PC-3 (cell line): ENCODE data around the gene ATXN7L2. TPM values are rescaled to one million over a fixed set of nuclear protein-coding genes. Genes with fewer than 3 reads are reported as not detected.

Source experiments
- ATAC-seq: fragments of 200-7000 bp; cut with Tn5 transposase; 2 replicates; pipeline ENCODE4 v1.9.1; 2020; ENCODE audit warnings: mild to moderate bottlenecking, moderate library complexity
- BruUV-seq: library from RNA; stranded (reverse); fragments of 400-500 nt; replicated peaks from 2 replicates; lab custom pipeline; 2021; lab: Mats Ljungman, UMichigan
- CTCF ChIA-PET: fragments of 300-600 bp; sonication (Branson Sonifier 250); formaldehyde crosslinking; loops from one replicate; lab custom pipeline; 2022; ENCODE audit warnings: antibody characterized with exemption; lab: Charles Lee
- POLR2A ChIA-PET: fragments of 300-600 bp; sonication (Branson Sonifier 250); formaldehyde crosslinking; loops from one replicate; lab custom pipeline; 2022; ENCODE audit warnings: antibody characterized with exemption; ENCODE audit not compliant: unreplicated experiment; lab: Charles Lee
- DNase-seq: peaks from one replicate; pipeline ENCODE4 v3.0.0-alpha.2; 2015
- H2AFZ ChIP-seq: fragments of 300-600 bp; sonication (generic); 2 replicates; pipeline ENCODE4 v1.6.0; 2016; ENCODE audit warnings: antibody characterized with exemption, low read length
- H3F3A ChIP-seq: fragments of 300-600 bp; sonication (generic); one replicate; pipeline ENCODE4 v1.6.0; 2017; ENCODE audit warnings: antibody characterized with exemption, low read length, control low read depth, mild to moderate bottlenecking; ENCODE audit not compliant: unreplicated experiment
- H3K27ac ChIP-seq: fragments of 300-600 bp; sonication (generic); 2 replicates; pipeline ENCODE4 v1.5.1; 2016; ENCODE audit warnings: mild to moderate bottlenecking, low read length
- H3K27me3 ChIP-seq: fragments of 300-600 bp; sonication (generic); 2 replicates; pipeline ENCODE4 v1.6.1; 2016; ENCODE audit warnings: low read length, mixed read lengths
- H3K36me3 ChIP-seq: fragments of 300-600 bp; sonication (generic); 2 replicates; pipeline ENCODE4 v1.6.1; 2016; ENCODE audit warnings: low read depth, mixed run types, low read length, mixed read lengths
- H3K4me1 ChIP-seq: fragments of 300-600 bp; sonication (generic); 2 replicates; pipeline ENCODE4 v1.5.1; 2016; ENCODE audit warnings: low read length; ENCODE audit not compliant: insufficient read depth
- H3K4me2 ChIP-seq: fragments of 300-600 bp; sonication (generic); 2 replicates; pipeline ENCODE4 v1.6.0; 2016; ENCODE audit warnings: low read length
- H3K4me3 ChIP-seq: fragments of 300-600 bp; sonication (generic); 2 replicates; pipeline ENCODE4 v1.5.1; 2016; ENCODE audit warnings: mild to moderate bottlenecking, low read length, mixed read lengths
- H3K79me2 ChIP-seq: fragments of 300-600 bp; sonication (generic); 2 replicates; pipeline ENCODE4 v1.6.1; 2017; ENCODE audit warnings: low read length, mixed read lengths
- H3K9ac ChIP-seq: fragments of 300-600 bp; sonication (generic); 2 replicates; pipeline ENCODE4 v1.6.0; 2016; ENCODE audit warnings: mild to moderate bottlenecking, low read length
- H3K9me2 ChIP-seq: fragments of 300-600 bp; sonication (generic); replicated peaks from 2 replicates; pipeline ENCODE4 v1.6.1; 2016; ENCODE audit warnings: mixed run types, low read length, mixed read lengths
- H3K9me3 ChIP-seq: fragments of 300-600 bp; sonication (generic); 2 replicates; pipeline ENCODE4 v1.6.1; 2016; ENCODE audit warnings: low read length, mixed read lengths
- H4K20me1 ChIP-seq: fragments of 300-600 bp; sonication (generic); 2 replicates; pipeline ENCODE4 v1.6.1; 2016; ENCODE audit warnings: low read length, mixed read lengths
- CTCF ChIP-seq: fragments of 300-600 bp; sonication (generic); conservative IDR thresholded peaks from 2 replicates; pipeline ENCODE4 v1.5.1; 2017; ENCODE audit warnings: antibody characterized with exemption, low read depth, mild to moderate bottlenecking, low read length
- EZH2 ChIP-seq: fragments of 300-600 bp; sonication (generic); IDR thresholded peaks from one replicate; pipeline ENCODE4 v1.6.1; 2017; ENCODE audit warnings: antibody characterized with exemption, mild to moderate bottlenecking, low read length; ENCODE audit not compliant: unreplicated experiment
- EZH2phosphoT487 ChIP-seq: fragments of 300-600 bp; sonication (generic); IDR thresholded peaks from 2 replicates; pipeline ENCODE4 v1.6.1; 2018; ENCODE audit warnings: mild to moderate bottlenecking, antibody characterized with exemption, low read length, borderline replicate concordance
- intact Hi-C: fragments of 100-400 bp; cut with micrococcal nuclease; formaldehyde crosslinking; loops from 2 replicates; pipeline ENCODE4 v1.9.0; 2023
- total RNA-seq: library from RNA; depleted of rRNA; stranded (reverse); fragments of >200 nt; gene quantifications from 2 replicates; pipeline ENCODE4 v1.2.3, GENCODE V29; 2014

ATXN7L2 gene
- total RNA-seq, 1 experiment from 2014 or later: 9.4 TPM

- no TSS peak for BruUV-seq
- intact Hi-C loops: loop anchor here (5.0 kb wide), 1 partner anchor 56 kb away; the partner anchor contains the start of gene PSMA5
- H2AFZ ChIP-seq: peak overlapping the region; percentile 98
These were observed 674 bp upstream of the ATXN7L2 start for GRCh38 chr1:109482791-109483671.

GRCh38 chr1:109484519-109484975 lies 842 bp downstream of the ATXN7L2 start:
- ChIA-PET CTCF (no interaction called here), POLR2A (interaction anchor here (0.6 kb wide), 1 partner anchor 521 kb away, joined by 5 read pairs; no protein-coding TSS in a partner anchor)
- DNase-seq: no peak
- peak; percentile 16 for ATAC-seq
- Histone ChIP-seq H2AFZ (peak overlapping the region; percentile 87), H3K4me3 (peak overlapping the region; percentile 91), H3K79me2 (peaks cover 12% of the 10 kb centered on the region; the same call in 1 of the 2 replicates), H3K4me2 (peak overlapping the region; percentile 98), H3K9me3 (no peaks in the 10 kb centered on the region), H3K27ac (no peak overlapping the region), H3F3A (no peaks in the 10 kb centered on the region), H3K36me3 (no peaks in the 10 kb centered on the region), H4K20me1 (no peaks in the 10 kb centered on the region), H3K4me1 (peaks cover 17% of the 10 kb centered on the region), H3K27me3 (peaks cover 12% of the 10 kb centered on the region), H3K9me2 (no peaks in the 10 kb centered on the region), H3K9ac (peak overlapping the region; percentile 94)
- TSS peak; percentile 71 for BruUV-seq
- TF ChIP-seq EZH2 (no peak), CTCF (no peak), EZH2phosphoT487 (no peak)
- intact Hi-C loops: loop anchor here (5.0 kb wide), 1 partner anchor 57 kb away; the partner anchor contains the start of gene PSMA5

More at GRCh38 chr1:109482791-109483671, 674 bp upstream of the ATXN7L2 start:
- H3K4me3 ChIP-seq: peak overlapping the region; percentile 76
- H3K9me3 ChIP-seq: no peaks in the 10 kb centered on the region
- DNase-seq (no peak), ATAC-seq (peak; percentile 38)
- no peak overlapping the region for H3K27ac ChIP-seq
- H3K27me3 ChIP-seq: peaks cover 12% of the 10 kb centered on the region
- ChIA-PET CTCF (interaction anchor here (0.5 to 0.9 kb wide), 3 partner anchors 47 to 257 kb away, joined by 3 to 7 read pairs (median 6); partner anchors contain the start of gene GSTM4), POLR2A (interaction anchor here (0.5 to 0.6 kb wide), 2 partner anchors 21 to 26 kb away, joined by 3 read pairs; partner anchors contain the start of gene AMIGO1)
- no peaks in the 10 kb centered on the region for H3K36me3 ChIP-seq
- peaks cover 12% of the 10 kb centered on the region; the same call in 1 of the 2 replicates for H3K79me2 ChIP-seq
- no peak for TF ChIP-seq EZH2phosphoT487
- no peak for TF ChIP-seq CTCF
- TF ChIP-seq EZH2: no peak
- no peaks in the 10 kb centered on the region for H3F3A ChIP-seq
- no peaks in the 10 kb centered on the region for H4K20me1 ChIP-seq
- peaks cover 17% of the 10 kb centered on the region for H3K4me1 ChIP-seq
- H3K4me2 ChIP-seq: peak overlapping the region; percentile 98
- H3K9ac ChIP-seq: no peak overlapping the region
- no peaks in the 10 kb centered on the region for H3K9me2 ChIP-seq

- ATAC-seq (no peak), DNase-seq (no peak)
- Histone ChIP-seq H3K27ac (no peak overlapping the region), H3K9ac (no peak overlapping the region), H3K4me3 (peak overlapping the region; percentile 91), H3K9me3 (no peaks in the 10 kb centered on the region), H3K4me2 (peak overlapping the region; percentile 98), H3F3A (no peaks in the 10 kb centered on the region), H3K79me2 (peaks cover 12% of the 10 kb centered on the region; the same call in 1 of the 2 replicates), H2AFZ (no peak overlapping the region), H4K20me1 (no peaks in the 10 kb centered on the region), H3K4me1 (peaks cover 17% of the 10 kb centered on the region), H3K27me3 (peaks cover 12% of the 10 kb centered on the region), H3K36me3 (no peaks in the 10 kb centered on the region), H3K9me2 (no peaks in the 10 kb centered on the region)
- ChIA-PET CTCF (no interaction called here), POLR2A (no interaction called here)
- intact Hi-C loops: no loop called here
- TF ChIP-seq EZH2: no peak
- TF ChIP-seq EZH2phosphoT487: no peak
- no peak for TF ChIP-seq CTCF
- BruUV-seq: no TSS peak
These were observed 1.3 kb downstream of the ATXN7L2 start for GRCh38 chr1:109485001-109485400.
